Fibroblast of lung (primary cell): ENCODE results near the gene IGSF6. TPM values are rescaled to one million over a fixed set of nuclear protein-coding genes. Genes with fewer than 3 reads are reported as not detected.
"Not testable (repeated sequence)": the region's sequence is repeated elsewhere in the genome, so short reads cannot be mapped to it uniquely, and the experiment has no call there.

Source experiments
- DNase-seq, 2 donors: peaks; one replicate each; pipeline versions ENCODE4 v3.0.0 to v3.0.0-alpha.2; 2010; ENCODE audit warnings: low read depth in 2 of 2
- H2AFZ ChIP-seq: 2 replicates; pipeline ENCODE4 v1.5.1; 2012; ENCODE audit warnings: low read length, control low read depth, inconsistent platforms
- H3K27ac ChIP-seq: 2 replicates; pipeline ENCODE4 v1.5.1; 2011; ENCODE audit warnings: low read length, control low read depth; ENCODE audit not compliant: insufficient read depth
- H3K27me3 ChIP-seq: 2 replicates; pipeline ENCODE4 v1.5.1; 2011; ENCODE audit warnings: mild to moderate bottlenecking, low read length; ENCODE audit not compliant: control insufficient read depth, insufficient read depth
- H3K36me3 ChIP-seq: 2 replicates; pipeline ENCODE4 v1.5.1; 2011; ENCODE audit warnings: low read length; ENCODE audit not compliant: control insufficient read depth, insufficient read depth
- H3K4me1 ChIP-seq: 2 replicates; pipeline ENCODE4 v1.5.1; 2011; ENCODE audit warnings: low read length; ENCODE audit not compliant: control insufficient read depth, insufficient read depth; ENCODE audit errors: extremely low read depth
- H3K4me2 ChIP-seq: 2 replicates; pipeline ENCODE4 v1.5.1; 2011; ENCODE audit warnings: low read length, control low read depth; ENCODE audit not compliant: insufficient read depth; ENCODE audit errors: extremely low read depth
- H3K4me3 ChIP-seq, 4 experiments: fragments of 200-600 bp in 1 of 4; sonication (generic) in 1 of 4; replicated peaks in 1 of 4; 2 replicates each; pipeline ENCODE4 v1.5.1; 2011 to 2016; ENCODE audit warnings: low read length in 4 of 4, low read depth in 3 of 4, mild to moderate bottlenecking in 3 of 4, control low read depth in 2 of 4, inconsistent platforms in 1 of 4, mixed read lengths in 1 of 4; ENCODE audit not compliant: insufficient read depth in 1 of 4; ENCODE audit errors: control extremely low read depth in 1 of 4
- H3K79me2 ChIP-seq: 2 replicates; pipeline ENCODE4 v1.5.1; 2012; ENCODE audit warnings: mild to moderate bottlenecking, low read length, inconsistent platforms; ENCODE audit not compliant: control insufficient read depth, insufficient read depth
- H3K9ac ChIP-seq: 2 replicates; pipeline ENCODE4 v1.5.1; 2011; ENCODE audit warnings: mild to moderate bottlenecking, low read length, control low read depth; ENCODE audit not compliant: insufficient read depth
- H3K9me3 ChIP-seq: 2 replicates; pipeline ENCODE4 v1.5.1; 2012; ENCODE audit warnings: low read depth, low read length; ENCODE audit not compliant: control insufficient read depth, insufficient read depth
- H4K20me1 ChIP-seq: 2 replicates; pipeline ENCODE4 v1.5.1; 2011; ENCODE audit warnings: low read length; ENCODE audit not compliant: control insufficient read depth, insufficient read depth; ENCODE audit errors: extremely low read depth
- EZH2 ChIP-seq: IDR thresholded peaks from 2 replicates; pipeline ENCODE4 v1.5.1; 2012; ENCODE audit warnings: low read length, control low read depth, mild to moderate bottlenecking; ENCODE audit errors: missing control alignments
- polyA plus RNA-seq, 2 donors: library from polyadenylated mRNA; depleted of rRNA in 1 of 2; stranded (reverse) in 1 of 2; unstranded in 1 of 2; fragments of >200 nt; gene quantifications; 2 replicates each; pipeline ENCODE4 v1.2.1, GENCODE V29; 2011 to 2012; ENCODE audit warnings: missing spikeins in 1 of 2
- total RNA-seq: library from RNA; depleted of rRNA; stranded (reverse); fragments of >200 nt; gene quantifications from 2 replicates; pipeline ENCODE4 v1.2.1, GENCODE V29; 2014
- TF ChIP-seq, protein P1 (sequence below), 2 donors: IDR thresholded peaks in 1 of 2; conservative IDR thresholded peaks in 1 of 2; 1 replicate in 1 of 2; 2 replicates in 1 of 2; pipeline ENCODE4 v1.5.1; 2011 to 2012; ENCODE audit warnings: low read length in 2 of 2, control low read depth in 1 of 2, inconsistent platforms in 1 of 2, low read depth in 1 of 2, mild to moderate bottlenecking in 1 of 2

The IGSF6 gene
- total and polyA plus RNA-seq, 2 donors (not counting 1 experiment from before 2014, with no cell fraction given) = not detected

- peaks cover 6% of the 10 kb centered on the region for H3K79me2 ChIP-seq
- no peaks in the 10 kb centered on the region for H4K20me1 ChIP-seq
- TF ChIP-seq, protein P1, sequence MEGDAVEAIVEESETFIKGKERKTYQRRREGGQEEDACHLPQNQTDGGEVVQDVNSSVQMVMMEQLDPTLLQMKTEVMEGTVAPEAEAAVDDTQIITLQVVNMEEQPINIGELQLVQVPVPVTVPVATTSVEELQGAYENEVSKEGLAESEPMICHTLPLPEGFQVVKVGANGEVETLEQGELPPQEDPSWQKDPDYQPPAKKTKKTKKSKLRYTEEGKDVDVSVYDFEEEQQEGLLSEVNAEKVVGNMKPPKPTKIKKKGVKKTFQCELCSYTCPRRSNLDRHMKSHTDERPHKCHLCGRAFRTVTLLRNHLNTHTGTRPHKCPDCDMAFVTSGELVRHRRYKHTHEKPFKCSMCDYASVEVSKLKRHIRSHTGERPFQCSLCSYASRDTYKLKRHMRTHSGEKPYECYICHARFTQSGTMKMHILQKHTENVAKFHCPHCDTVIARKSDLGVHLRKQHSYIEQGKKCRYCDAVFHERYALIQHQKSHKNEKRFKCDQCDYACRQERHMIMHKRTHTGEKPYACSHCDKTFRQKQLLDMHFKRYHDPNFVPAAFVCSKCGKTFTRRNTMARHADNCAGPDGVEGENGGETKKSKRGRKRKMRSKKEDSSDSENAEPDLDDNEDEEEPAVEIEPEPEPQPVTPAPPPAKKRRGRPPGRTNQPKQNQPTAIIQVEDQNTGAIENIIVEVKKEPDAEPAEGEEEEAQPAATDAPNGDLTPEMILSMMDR (conservative IDR thresholded peaks at IDR 0.05 in 1 of 2, IDR thresholded peaks at IDR 0.05 in 1 of 2; ENCODE audit: low read depth in 1 of 2, low read length in 2 of 2) = no peak
- TF ChIP-seq EZH2 = no peak
Observed at GRCh38 chr16:21651515-21651914, 893 bp downstream of the IGSF6 start.

DNA sequence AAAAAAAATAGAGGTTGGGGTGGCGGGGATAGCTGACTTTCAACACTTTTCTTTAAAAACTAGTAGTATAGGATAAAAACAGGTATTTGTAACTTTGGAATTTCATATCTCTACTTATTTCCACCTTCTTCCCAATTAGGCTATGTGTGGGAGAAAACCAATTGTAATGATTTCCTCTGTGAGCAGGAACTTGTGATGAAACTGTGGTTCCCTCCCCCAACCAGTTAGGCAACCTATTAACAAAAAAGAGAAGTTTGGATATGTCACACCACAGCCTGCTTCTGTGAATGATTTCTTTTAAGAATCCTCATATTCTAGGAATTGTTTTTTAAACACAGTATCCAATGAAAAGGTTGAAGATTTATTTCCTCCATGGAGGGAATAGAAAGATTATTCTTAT, 1.9 kb downstream of the IGSF6 start:
- H3K4me1 ChIP-seq = no peaks in the 10 kb centered on the region

More at GRCh38 chr16:21651515-21651914, 893 bp downstream of the IGSF6 start:
- H2AFZ ChIP-seq = no peak overlapping the region
- H3K27ac ChIP-seq = no peak overlapping the region
- H3K9me3 ChIP-seq = no peaks in the 10 kb centered on the region
- no peaks in the 10 kb centered on the region for H3K27me3 ChIP-seq
- no peaks in the 10 kb centered on the region for H3K4me1 ChIP-seq
- no peak for DNase-seq
- H3K4me2 ChIP-seq = no peak overlapping the region
- peaks cover 5% of the 10 kb centered on the region for H3K36me3 ChIP-seq
- no peak overlapping the region for H3K9ac ChIP-seq
- no peak overlapping the region for H3K4me3 ChIP-seq

DNA sequence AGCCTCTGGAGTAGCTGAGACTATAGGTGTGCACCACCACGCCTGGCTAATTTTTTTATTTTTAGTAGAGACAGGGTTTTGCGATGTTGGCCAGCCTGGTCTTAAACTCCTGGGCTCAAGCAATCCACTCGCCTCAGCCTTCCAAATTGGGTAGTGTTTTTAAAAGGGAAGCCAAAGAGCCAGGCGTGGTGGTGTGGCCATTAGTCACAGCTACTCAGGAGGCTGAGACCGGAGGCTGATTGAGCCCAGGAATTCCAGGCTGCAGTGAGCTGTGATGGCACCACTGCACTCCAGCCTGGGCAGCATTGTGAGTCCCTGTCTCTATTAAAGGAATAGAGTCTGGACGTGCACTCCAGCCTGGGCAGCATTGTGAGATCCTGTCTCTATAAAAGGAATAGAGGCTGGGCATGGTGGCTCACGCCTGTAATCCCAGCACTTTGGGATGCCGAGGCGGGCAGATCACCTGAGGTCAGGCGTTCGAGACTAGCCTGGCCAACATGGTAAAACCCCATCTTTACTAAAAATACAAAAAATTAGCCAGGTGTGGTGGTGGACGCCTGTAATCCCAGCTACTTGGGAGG, 2.5 kb downstream of the IGSF6 start:
- H3K36me3 ChIP-seq, H3K27ac ChIP-seq, H3K9me3 ChIP-seq, H3K4me2 ChIP-seq, H4K20me1 ChIP-seq, H3K79me2 ChIP-seq, H3K9ac ChIP-seq, H3K4me1 ChIP-seq, H3K4me3 ChIP-seq, H2AFZ ChIP-seq, DNase-seq, H3K27me3 ChIP-seq: not testable (repeated sequence)

More for the DNA sequence above, 1.9 kb downstream of the IGSF6 start:
- DNase-seq = no peak
- Histone ChIP-seq H4K20me1 (no peaks in the 10 kb centered on the region), H3K36me3 (peaks cover 5% of the 10 kb centered on the region), H3K79me2 (peaks cover 6% of the 10 kb centered on the region), H3K9ac (no peak overlapping the region), H3K4me2 (no peak overlapping the region), H2AFZ (no peak overlapping the region), H3K9me3 (no peaks in the 10 kb centered on the region), H3K27ac (no peak overlapping the region), H3K27me3 (no peaks in the 10 kb centered on the region), H3K4me3 (no peak overlapping the region)
- TF ChIP-seq, protein P1 (conservative IDR thresholded peaks at IDR 0.05 in 1 of 2, IDR thresholded peaks at IDR 0.05 in 1 of 2; ENCODE audit: low read depth in 1 of 2, low read length in 2 of 2) = no peak
